Measurements from ENCODE around the gene MEIS1.

The MEIS1 gene

GRCh38 chr2:66442516-66443185 is 7.7 kb downstream of the MEIS1 start:
- peaks cover 47% of the 10 kb centered on the region for H3K27me3 Mint-ChIP-seq
- H3K4me1 Mint-ChIP-seq, result no peaks in the 10 kb centered on the region
- H3K4me3 Mint-ChIP-seq, result no peak overlapping the region
- ATAC-seq (replicated peaks; ENCODE audit: extremely low read depth, poor library complexity, severe bottlenecking) (no peak), DNase-seq (ENCODE audit: low spot score in 2 of 2) (no peak)
- no peak overlapping the region for H3K27ac Mint-ChIP-seq (ENCODE audit: low read depth)
- H3K9me3 Mint-ChIP-seq, result peaks cover under 1% of the 10 kb centered on the region
- peaks cover 4% of the 10 kb centered on the region for H3K36me3 Mint-ChIP-seq (ENCODE audit: insufficient read depth)

DNA sequence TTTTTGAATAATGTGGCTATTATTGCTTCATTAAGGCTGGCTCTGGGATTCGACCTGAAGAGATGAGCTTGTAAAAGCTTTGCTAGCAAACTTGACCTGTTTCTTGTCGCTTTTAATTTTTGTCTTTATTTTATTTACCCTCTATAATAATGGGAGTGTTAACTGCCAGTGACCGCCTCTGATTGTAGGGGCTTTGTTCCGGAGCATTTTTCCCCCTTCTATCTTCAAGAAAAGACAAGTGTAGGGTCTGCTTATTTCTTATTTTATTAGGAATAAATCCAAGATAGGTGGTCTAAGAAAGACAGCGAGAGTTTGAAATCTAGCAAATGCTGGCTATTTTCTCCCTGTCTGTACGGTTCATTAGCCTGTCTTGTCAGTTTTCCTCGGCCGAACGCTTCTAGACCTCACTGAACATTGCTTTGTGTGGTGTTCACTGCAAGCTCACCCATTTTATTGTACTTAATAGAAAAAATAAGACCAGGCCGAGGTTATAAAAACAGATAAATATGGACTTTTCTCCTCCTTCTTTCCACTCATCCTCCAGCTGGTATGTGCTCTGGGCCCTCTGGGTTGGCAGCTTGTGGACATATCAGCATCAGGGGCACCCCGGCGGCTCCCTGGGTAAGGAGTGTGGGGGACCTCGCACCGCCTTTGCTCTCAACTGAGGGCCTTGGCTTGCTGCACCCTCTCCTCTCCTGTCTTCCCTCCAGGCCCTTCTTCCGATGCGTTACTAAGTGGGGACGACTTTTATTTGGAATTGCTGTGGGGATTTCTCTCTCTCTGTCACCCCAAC is 8.5 kb downstream of the MEIS1 start:
- ATAC-seq (replicated peaks; ENCODE audit: extremely low read depth, poor library complexity, severe bottlenecking) (no peak), DNase-seq (ENCODE audit: low spot score in 2 of 2) (no peak)
- no peak overlapping the region for H3K4me3 Mint-ChIP-seq
- H3K36me3 Mint-ChIP-seq (ENCODE audit: insufficient read depth), result peaks cover 4% of the 10 kb centered on the region
- no peak overlapping the region for H3K27ac Mint-ChIP-seq (ENCODE audit: low read depth)
- peaks cover 4% of the 10 kb centered on the region for H3K9me3 Mint-ChIP-seq
- peaks cover 40% of the 10 kb centered on the region for H3K27me3 Mint-ChIP-seq
- no peaks in the 10 kb centered on the region for H3K4me1 Mint-ChIP-seq

DNA sequence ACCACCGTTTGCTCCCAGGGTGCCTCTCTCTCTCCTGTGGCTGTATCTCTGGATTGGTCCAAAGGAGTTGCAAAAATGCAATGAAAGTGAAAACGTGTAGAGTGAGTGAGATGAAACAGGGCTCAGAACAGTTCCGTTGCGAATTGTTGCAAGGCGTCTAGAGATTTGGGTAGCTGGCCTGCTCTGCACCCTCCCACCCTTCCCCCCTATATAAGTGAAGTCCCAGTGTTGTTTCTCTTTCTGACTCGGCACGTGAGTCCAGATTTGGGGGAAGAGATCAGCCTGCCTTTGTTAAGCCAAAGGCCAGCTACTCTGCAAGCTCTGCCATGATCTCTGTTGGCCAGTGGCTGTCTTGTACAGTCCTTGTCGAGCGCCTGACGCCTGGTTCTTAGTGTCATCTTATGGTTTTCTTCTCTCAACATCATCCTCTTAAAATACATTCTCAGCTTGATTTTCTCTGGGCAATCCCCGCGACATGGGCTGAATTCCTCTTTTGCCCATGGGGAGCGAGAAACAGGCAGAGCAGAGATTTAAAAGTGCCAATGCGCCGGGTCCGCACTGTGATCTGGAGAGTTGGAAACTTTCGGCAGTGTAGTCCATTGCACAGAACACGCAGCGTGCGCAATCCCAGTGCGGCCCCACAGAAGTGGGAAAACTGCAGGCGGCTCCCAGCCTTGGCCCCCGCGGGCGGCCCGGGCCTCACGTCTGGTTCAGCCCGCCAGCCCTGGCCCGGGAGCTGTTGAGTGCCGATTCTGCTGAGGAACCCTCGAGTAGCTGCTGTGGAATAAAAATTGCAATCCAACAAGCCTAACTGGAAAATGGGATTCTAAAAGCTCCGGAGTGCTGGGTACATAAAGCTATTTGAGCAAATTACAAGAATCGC is 9.3 kb downstream of the MEIS1 start:
- H3K27ac Mint-ChIP-seq (ENCODE audit: low read depth), result no peak overlapping the region
- no peak for DNase-seq (ENCODE audit: low spot score in 2 of 2)
- no peak overlapping the region for H3K4me3 Mint-ChIP-seq
- H3K4me1 Mint-ChIP-seq, result no peaks in the 10 kb centered on the region
- H3K27me3 Mint-ChIP-seq, result peaks cover 38% of the 10 kb centered on the region
- peaks cover 4% of the 10 kb centered on the region for H3K36me3 Mint-ChIP-seq (ENCODE audit: insufficient read depth)
- ATAC-seq (replicated peaks; ENCODE audit: extremely low read depth, poor library complexity, severe bottlenecking), result no peak
- H3K9me3 Mint-ChIP-seq, result peaks cover 4% of the 10 kb centered on the region

DNA sequence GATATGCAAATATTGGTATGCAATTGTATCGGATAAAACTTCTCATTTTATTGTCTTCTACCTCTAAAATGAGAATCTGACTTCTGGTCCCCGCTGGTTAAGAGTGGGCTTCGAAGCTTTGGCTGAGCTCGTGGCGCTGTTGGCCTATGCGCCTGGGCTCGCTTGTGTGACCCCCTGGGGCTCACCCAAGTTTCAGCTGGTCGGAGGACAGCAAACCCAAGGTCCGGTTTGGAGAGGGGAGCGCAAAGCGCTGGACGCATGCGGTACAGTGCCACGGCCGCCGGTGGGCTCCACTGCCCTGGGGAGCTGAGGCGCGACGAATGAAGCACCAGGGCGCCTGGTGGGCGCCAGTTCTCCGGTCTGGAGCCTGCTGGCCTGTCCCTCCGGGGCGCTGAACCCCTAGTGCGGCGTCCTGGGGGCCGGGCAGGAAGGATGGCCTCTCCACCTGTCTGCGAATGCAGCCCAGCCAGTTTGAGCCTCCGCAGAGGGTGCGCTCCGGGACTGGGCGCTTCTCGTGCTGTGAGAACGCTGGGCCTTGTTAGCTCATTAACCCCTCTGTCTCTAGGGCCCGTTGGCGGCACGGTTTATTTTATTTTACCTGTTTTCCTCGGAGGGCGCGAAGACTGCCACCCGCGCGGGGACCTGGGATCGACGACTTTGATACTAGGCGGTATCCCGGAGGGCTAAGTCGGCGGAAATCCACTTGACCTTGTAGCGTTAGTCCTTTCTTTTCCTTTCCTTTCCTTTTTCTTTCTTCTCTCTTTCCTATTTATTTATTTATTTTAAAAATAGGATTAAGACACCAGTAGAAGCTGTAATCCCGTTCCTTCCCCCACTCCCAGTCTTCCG is 10.4 kb downstream of the MEIS1 start:
- ATAC-seq (replicated peaks; ENCODE audit: extremely low read depth, poor library complexity, severe bottlenecking) (no peak), DNase-seq (ENCODE audit: low spot score in 2 of 2) (no peak)
- Mint-ChIP-seq H3K9me3 (peaks cover 4% of the 10 kb centered on the region), H3K36me3 (ENCODE audit: insufficient read depth) (peaks cover 4% of the 10 kb centered on the region), H3K27me3 (peaks cover 27% of the 10 kb centered on the region), H3K4me3 (no peak overlapping the region), H3K4me1 (no peaks in the 10 kb centered on the region), H3K27ac (ENCODE audit: low read depth) (no peak overlapping the region)

- Mint-ChIP-seq H3K4me1 (no peaks in the 10 kb centered on the region), H3K36me3 (ENCODE audit: insufficient read depth) (peaks cover 4% of the 10 kb centered on the region), H3K9me3 (peaks cover 4% of the 10 kb centered on the region), H3K4me3 (no peak overlapping the region), H3K27ac (ENCODE audit: low read depth) (no peak overlapping the region), H3K27me3 (peaks cover 18% of the 10 kb centered on the region)
- no peak for ATAC-seq (replicated peaks; ENCODE audit: extremely low read depth, poor library complexity, severe bottlenecking)
- DNase-seq (ENCODE audit: low spot score in 2 of 2), result no peak
Observed at GRCh38 chr2:66445925-66446871, 11.3 kb downstream of the MEIS1 start.

GRCh38 chr2:66446941-66447340 is 12.0 kb downstream of the MEIS1 start:
- ATAC-seq (replicated peaks; ENCODE audit: extremely low read depth, poor library complexity, severe bottlenecking) (no peak), DNase-seq (ENCODE audit: low spot score in 2 of 2) (no peak)
- peaks cover 4% of the 10 kb centered on the region for H3K36me3 Mint-ChIP-seq (ENCODE audit: insufficient read depth)
- no peak overlapping the region for H3K27ac Mint-ChIP-seq (ENCODE audit: low read depth)
- H3K4me1 Mint-ChIP-seq, result no peaks in the 10 kb centered on the region
- peaks cover 11% of the 10 kb centered on the region for H3K27me3 Mint-ChIP-seq
- no peak overlapping the region for H3K4me3 Mint-ChIP-seq
- H3K9me3 Mint-ChIP-seq, result peaks cover 4% of the 10 kb centered on the region

- Mint-ChIP-seq H3K4me1 (no peaks in the 10 kb centered on the region), H3K4me3 (no peak overlapping the region), H3K27me3 (peaks cover 9% of the 10 kb centered on the region), H3K27ac (ENCODE audit: low read depth) (no peak overlapping the region), H3K36me3 (ENCODE audit: insufficient read depth) (peaks cover 4% of the 10 kb centered on the region), H3K9me3 (peaks cover 4% of the 10 kb centered on the region)
- DNase-seq (ENCODE audit: low spot score in 2 of 2), result no peak
- ATAC-seq (replicated peaks; ENCODE audit: extremely low read depth, poor library complexity, severe bottlenecking), result no peak
Observed at GRCh38 chr2:66447677-66448076, 12.8 kb downstream of the MEIS1 start.

GRCh38 chr2:66448136-66448991 is 13.4 kb downstream of the MEIS1 start:
- Mint-ChIP-seq H3K9me3 (peaks cover 4% of the 10 kb centered on the region), H3K36me3 (ENCODE audit: insufficient read depth) (peaks cover 4% of the 10 kb centered on the region), H3K4me3 (no peak overlapping the region), H3K27ac (ENCODE audit: low read depth) (no peak overlapping the region), H3K27me3 (peaks cover 9% of the 10 kb centered on the region), H3K4me1 (no peaks in the 10 kb centered on the region)
- ATAC-seq (replicated peaks; ENCODE audit: extremely low read depth, poor library complexity, severe bottlenecking) (no peak), DNase-seq (ENCODE audit: low spot score in 2 of 2) (no peak)

DNA sequence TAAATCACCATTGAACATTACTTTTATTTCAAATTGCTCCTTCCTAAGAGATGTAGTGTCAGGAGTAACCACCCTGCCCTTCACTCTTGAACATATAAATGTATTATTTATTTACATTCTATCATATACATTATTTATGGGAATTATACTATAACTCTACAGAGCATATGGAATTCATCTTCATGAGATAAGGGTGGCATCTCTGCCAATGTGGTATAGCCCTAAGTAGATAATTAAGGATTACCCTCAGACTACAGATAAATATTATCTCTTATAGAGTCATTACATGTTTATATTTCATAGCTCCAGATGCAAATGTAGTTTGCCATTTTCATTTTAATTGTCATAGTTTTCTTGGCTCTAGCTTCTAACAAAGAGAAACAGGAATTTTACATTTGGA is 17.3 kb downstream of the MEIS1 start:
- H3K9me3 Mint-ChIP-seq, result peaks cover 4% of the 10 kb centered on the region
- H3K4me1 Mint-ChIP-seq, result no peaks in the 10 kb centered on the region
- ATAC-seq (replicated peaks; ENCODE audit: extremely low read depth, poor library complexity, severe bottlenecking) (no peak), DNase-seq (ENCODE audit: low spot score in 2 of 2) (no peak)
- H3K27me3 Mint-ChIP-seq, result no peaks in the 10 kb centered on the region
- H3K4me3 Mint-ChIP-seq, result no peak overlapping the region
- H3K27ac Mint-ChIP-seq (ENCODE audit: low read depth), result no peak overlapping the region
- no peaks in the 10 kb centered on the region for H3K36me3 Mint-ChIP-seq (ENCODE audit: insufficient read depth)

- Mint-ChIP-seq H3K9me3 (peaks cover under 1% of the 10 kb centered on the region), H3K36me3 (ENCODE audit: insufficient read depth) (no peaks in the 10 kb centered on the region), H3K27me3 (no peaks in the 10 kb centered on the region), H3K27ac (ENCODE audit: low read depth) (no peak overlapping the region), H3K4me3 (no peak overlapping the region), H3K4me1 (no peaks in the 10 kb centered on the region)
- no peak for DNase-seq (ENCODE audit: low spot score in 2 of 2)
- ATAC-seq (replicated peaks; ENCODE audit: extremely low read depth, poor library complexity, severe bottlenecking), result no peak
Observed at GRCh38 chr2:66452917-66453316, 18.0 kb downstream of the MEIS1 start.

DNA sequence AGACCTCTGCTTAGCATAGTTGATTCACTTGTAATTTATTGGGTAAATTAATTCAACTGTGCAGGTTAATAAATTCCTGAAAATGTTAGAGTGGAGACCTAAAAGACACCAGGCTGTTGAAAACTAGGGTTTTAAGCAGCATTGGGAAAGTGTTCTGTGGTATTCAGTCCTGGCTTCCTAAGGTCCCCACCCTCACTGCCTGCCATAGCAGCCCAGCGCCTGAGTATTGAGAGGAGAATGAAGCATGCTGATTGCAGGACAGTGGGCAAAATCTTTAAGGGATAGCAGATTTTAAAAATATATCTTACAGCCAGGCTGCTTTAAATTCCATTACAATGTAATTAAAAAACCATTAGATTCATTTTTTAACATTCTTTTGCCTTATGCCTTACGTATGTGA is 20.6 kb downstream of the MEIS1 start:
- DNase-seq (ENCODE audit: low spot score in 2 of 2) (no peak), ATAC-seq (replicated peaks; ENCODE audit: extremely low read depth, poor library complexity, severe bottlenecking) (no peak)
- peaks cover 7% of the 10 kb centered on the region for H3K9me3 Mint-ChIP-seq
- no peak overlapping the region for H3K27ac Mint-ChIP-seq (ENCODE audit: low read depth)
- H3K36me3 Mint-ChIP-seq (ENCODE audit: insufficient read depth), result no peaks in the 10 kb centered on the region
- H3K4me3 Mint-ChIP-seq, result no peak overlapping the region
- no peaks in the 10 kb centered on the region for H3K4me1 Mint-ChIP-seq
- H3K27me3 Mint-ChIP-seq, result no peaks in the 10 kb centered on the region
